ENCODE measurements around the gene ANGEL1.

DNA sequence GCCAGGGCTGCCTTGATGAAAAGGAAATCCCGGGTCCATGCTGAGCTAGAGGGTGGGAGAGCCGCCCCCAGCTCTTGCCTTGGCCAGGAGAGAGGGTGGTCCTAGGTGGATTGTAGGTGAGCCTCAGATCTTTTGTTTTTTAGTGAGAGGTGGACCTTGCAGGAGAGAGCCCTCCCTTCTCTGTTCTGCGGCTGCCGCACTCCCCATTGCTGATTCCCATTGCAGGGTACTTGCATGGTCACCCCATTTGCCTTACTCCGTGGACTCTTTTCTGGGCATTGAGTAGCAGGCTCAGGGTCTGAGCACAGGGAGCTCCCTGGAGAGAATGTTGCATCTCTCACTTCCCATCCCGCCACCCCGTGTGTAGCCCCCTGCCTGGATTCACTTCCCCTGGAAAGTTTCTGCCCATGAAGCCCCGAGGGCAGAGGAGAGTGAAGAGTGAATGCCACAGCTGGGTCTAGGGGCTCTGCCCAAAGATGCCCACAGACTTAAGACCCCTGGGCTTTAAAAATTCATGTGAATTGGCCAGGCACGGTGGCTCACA is 41.2 kb downstream of the ANGEL1 start:
- TF ChIP-seq, protein P1, sequence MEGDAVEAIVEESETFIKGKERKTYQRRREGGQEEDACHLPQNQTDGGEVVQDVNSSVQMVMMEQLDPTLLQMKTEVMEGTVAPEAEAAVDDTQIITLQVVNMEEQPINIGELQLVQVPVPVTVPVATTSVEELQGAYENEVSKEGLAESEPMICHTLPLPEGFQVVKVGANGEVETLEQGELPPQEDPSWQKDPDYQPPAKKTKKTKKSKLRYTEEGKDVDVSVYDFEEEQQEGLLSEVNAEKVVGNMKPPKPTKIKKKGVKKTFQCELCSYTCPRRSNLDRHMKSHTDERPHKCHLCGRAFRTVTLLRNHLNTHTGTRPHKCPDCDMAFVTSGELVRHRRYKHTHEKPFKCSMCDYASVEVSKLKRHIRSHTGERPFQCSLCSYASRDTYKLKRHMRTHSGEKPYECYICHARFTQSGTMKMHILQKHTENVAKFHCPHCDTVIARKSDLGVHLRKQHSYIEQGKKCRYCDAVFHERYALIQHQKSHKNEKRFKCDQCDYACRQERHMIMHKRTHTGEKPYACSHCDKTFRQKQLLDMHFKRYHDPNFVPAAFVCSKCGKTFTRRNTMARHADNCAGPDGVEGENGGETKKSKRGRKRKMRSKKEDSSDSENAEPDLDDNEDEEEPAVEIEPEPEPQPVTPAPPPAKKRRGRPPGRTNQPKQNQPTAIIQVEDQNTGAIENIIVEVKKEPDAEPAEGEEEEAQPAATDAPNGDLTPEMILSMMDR (IDR thresholded peaks at IDR 0.05; ENCODE audit: insufficient read depth, low read length, poor library complexity, severe bottlenecking) = no peak
- no peak for TF ChIP-seq EZH2phosphoT487 (conservative IDR thresholded peaks at IDR 0.05; ENCODE audit: low read length)
